ENCODE measurements around the gene STAC2. TPM values are rescaled to one million over a fixed set of nuclear protein-coding genes. Genes with fewer than 3 reads are reported as not detected.
"Not testable (repeated sequence)": the region's sequence is repeated elsewhere in the genome, so short reads cannot be mapped to it uniquely, and the experiment has no call there.

STAC2 gene
- total RNA-seq, 1 experiment from 2014 or later = 0.08 TPM

- intact Hi-C loops (cut with micrococcal nuclease; ENCODE audit: unreplicated experiment) = no loop called here
- Histone ChIP-seq H3K36me3 (ENCODE audit: control insufficient read depth, insufficient read depth, low read length) (no peaks in the 10 kb centered on the region), H3K27me3 (ENCODE audit: control insufficient read depth, insufficient read depth, low read length) (no peaks in the 10 kb centered on the region), H3K9me3 (ENCODE audit: control insufficient read depth, insufficient read depth, low read depth, low read length) (no peaks in the 10 kb centered on the region), H3K27ac (ENCODE audit: low read length) (no peak overlapping the region), H3K4me3 (ENCODE audit: low read depth in 2 of 2, low read length in 2 of 2) (no peak overlapping the region), H3K4me1 (ENCODE audit: control insufficient read depth, insufficient read depth, low read length) (no peaks in the 10 kb centered on the region; the same call in 1 of the 2 replicates)
- in situ Hi-C loops (cut with HindIII; ENCODE audit: low pct_unique_long_range_greater_than_20kb, low sequenced_read_pairs) = no loop called here
- ATAC-seq = no peak
- POLR2A ChIA-PET = no interaction called here
- CTCF ChIA-PET = interaction anchor here (0.6 kb wide), 1 partner anchor 17 kb away, joined by 5 read pairs; no protein-coding TSS in a partner anchor
- BruUV-seq (replicated peaks) = no TSS peak
- TF ChIP-seq, protein P1, sequence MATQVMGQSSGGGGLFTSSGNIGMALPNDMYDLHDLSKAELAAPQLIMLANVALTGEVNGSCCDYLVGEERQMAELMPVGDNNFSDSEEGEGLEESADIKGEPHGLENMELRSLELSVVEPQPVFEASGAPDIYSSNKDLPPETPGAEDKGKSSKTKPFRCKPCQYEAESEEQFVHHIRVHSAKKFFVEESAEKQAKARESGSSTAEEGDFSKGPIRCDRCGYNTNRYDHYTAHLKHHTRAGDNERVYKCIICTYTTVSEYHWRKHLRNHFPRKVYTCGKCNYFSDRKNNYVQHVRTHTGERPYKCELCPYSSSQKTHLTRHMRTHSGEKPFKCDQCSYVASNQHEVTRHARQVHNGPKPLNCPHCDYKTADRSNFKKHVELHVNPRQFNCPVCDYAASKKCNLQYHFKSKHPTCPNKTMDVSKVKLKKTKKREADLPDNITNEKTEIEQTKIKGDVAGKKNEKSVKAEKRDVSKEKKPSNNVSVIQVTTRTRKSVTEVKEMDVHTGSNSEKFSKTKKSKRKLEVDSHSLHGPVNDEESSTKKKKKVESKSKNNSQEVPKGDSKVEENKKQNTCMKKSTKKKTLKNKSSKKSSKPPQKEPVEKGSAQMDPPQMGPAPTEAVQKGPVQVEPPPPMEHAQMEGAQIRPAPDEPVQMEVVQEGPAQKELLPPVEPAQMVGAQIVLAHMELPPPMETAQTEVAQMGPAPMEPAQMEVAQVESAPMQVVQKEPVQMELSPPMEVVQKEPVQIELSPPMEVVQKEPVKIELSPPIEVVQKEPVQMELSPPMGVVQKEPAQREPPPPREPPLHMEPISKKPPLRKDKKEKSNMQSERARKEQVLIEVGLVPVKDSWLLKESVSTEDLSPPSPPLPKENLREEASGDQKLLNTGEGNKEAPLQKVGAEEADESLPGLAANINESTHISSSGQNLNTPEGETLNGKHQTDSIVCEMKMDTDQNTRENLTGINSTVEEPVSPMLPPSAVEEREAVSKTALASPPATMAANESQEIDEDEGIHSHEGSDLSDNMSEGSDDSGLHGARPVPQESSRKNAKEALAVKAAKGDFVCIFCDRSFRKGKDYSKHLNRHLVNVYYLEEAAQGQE (IDR thresholded peaks at IDR 0.05; ENCODE audit: insufficient read depth in 1 of 2, low read depth in 2 of 2, low read length in 1 of 2) = no peak
- TF ChIP-seq, protein P2, sequence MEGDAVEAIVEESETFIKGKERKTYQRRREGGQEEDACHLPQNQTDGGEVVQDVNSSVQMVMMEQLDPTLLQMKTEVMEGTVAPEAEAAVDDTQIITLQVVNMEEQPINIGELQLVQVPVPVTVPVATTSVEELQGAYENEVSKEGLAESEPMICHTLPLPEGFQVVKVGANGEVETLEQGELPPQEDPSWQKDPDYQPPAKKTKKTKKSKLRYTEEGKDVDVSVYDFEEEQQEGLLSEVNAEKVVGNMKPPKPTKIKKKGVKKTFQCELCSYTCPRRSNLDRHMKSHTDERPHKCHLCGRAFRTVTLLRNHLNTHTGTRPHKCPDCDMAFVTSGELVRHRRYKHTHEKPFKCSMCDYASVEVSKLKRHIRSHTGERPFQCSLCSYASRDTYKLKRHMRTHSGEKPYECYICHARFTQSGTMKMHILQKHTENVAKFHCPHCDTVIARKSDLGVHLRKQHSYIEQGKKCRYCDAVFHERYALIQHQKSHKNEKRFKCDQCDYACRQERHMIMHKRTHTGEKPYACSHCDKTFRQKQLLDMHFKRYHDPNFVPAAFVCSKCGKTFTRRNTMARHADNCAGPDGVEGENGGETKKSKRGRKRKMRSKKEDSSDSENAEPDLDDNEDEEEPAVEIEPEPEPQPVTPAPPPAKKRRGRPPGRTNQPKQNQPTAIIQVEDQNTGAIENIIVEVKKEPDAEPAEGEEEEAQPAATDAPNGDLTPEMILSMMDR (IDR thresholded peaks at IDR 0.05) = no peak
- TF ChIP-seq TCF7L2 (IDR thresholded peaks at IDR 0.05; ENCODE audit: low read depth, low read length) = 0 out of 2 replicates have a peak, but pooled peaks have one; percentile 28
- no peak for TF ChIP-seq POLR2AphosphoS5 (IDR thresholded peaks at IDR 0.05; ENCODE audit: low read depth, low read length)
- TF ChIP-seq SIN3A (IDR thresholded peaks at IDR 0.05; ENCODE audit: borderline replicate concordance, insufficient read depth, low read depth, low read length) = no peak
- no peak for DNase-seq (ENCODE audit: low read depth, low spot score)
These were observed 26.3 kb upstream of the STAC2 start for GRCh38 chr17:39251997-39252396.

DNA sequence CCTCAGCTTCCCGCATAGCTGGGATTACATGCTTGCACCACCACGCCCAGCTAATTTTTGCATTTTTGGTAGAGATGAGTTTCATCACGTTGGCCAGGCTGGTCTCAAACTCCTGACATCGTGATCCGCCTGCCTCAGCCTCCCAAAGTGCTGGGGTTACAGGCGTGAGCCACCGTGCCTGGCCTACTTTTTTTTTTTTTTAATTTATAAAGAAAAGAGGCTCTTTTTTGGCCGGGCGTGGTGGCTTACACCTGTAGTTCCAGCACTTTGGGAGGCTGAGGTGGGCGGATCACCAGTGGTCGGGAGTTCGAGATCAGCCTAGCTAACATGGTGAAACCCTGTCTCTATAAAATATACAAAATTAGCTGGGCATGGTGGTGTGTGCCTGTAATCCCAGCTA, 24.3 kb upstream of the STAC2 start:
- H3K27ac ChIP-seq (ENCODE audit: low read length); in situ Hi-C loops (cut with HindIII; ENCODE audit: low pct_unique_long_range_greater_than_20kb, low sequenced_read_pairs); CTCF ChIA-PET; H3K4me1 ChIP-seq (ENCODE audit: control insufficient read depth, insufficient read depth, low read length); H3K27me3 ChIP-seq (ENCODE audit: control insufficient read depth, insufficient read depth, low read length); POLR2A ChIA-PET; H3K4me3 ChIP-seq (ENCODE audit: low read depth in 2 of 2, low read length in 2 of 2); H3K9me3 ChIP-seq (ENCODE audit: control insufficient read depth, insufficient read depth, low read depth, low read length); ATAC-seq; intact Hi-C loops (cut with micrococcal nuclease; ENCODE audit: unreplicated experiment); DNase-seq (ENCODE audit: low read depth, low spot score); BruUV-seq (replicated peaks); H3K36me3 ChIP-seq (ENCODE audit: control insufficient read depth, insufficient read depth, low read length): not testable (repeated sequence)

- ChIA-PET CTCF (interaction anchor here (1.0 kb wide), 1 partner anchor 8 kb away, joined by 3 read pairs; no protein-coding TSS in a partner anchor), POLR2A (no interaction called here)
- Histone ChIP-seq H3K4me1 (ENCODE audit: control insufficient read depth, insufficient read depth, low read length) (no peaks in the 10 kb centered on the region; the same call in 1 of the 2 replicates), H3K9me3 (ENCODE audit: control insufficient read depth, insufficient read depth, low read depth, low read length) (no peaks in the 10 kb centered on the region), H3K27me3 (ENCODE audit: control insufficient read depth, insufficient read depth, low read length) (no peaks in the 10 kb centered on the region), H3K36me3 (ENCODE audit: control insufficient read depth, insufficient read depth, low read length) (no peaks in the 10 kb centered on the region), H3K4me3 (ENCODE audit: low read depth in 2 of 2, low read length in 2 of 2) (no peak overlapping the region), H3K27ac (ENCODE audit: low read length) (no peak overlapping the region)
- in situ Hi-C loops (cut with HindIII; ENCODE audit: low pct_unique_long_range_greater_than_20kb, low sequenced_read_pairs) = no loop called here
- intact Hi-C loops (cut with micrococcal nuclease; ENCODE audit: unreplicated experiment) = no loop called here
- no peak for DNase-seq (ENCODE audit: low read depth, low spot score)
- no TSS peak for BruUV-seq (replicated peaks)
- no peak for ATAC-seq
- TF ChIP-seq POLR2AphosphoS5 (IDR thresholded peaks at IDR 0.05; ENCODE audit: low read depth, low read length) (no peak), SIN3A (IDR thresholded peaks at IDR 0.05; ENCODE audit: borderline replicate concordance, insufficient read depth, low read depth, low read length) (no peak), TCF7L2 (IDR thresholded peaks at IDR 0.05; ENCODE audit: low read depth, low read length) (no peak)
- TF ChIP-seq, protein P2 (IDR thresholded peaks at IDR 0.05) = no peak
- TF ChIP-seq, protein P1 (IDR thresholded peaks at IDR 0.05; ENCODE audit: insufficient read depth in 1 of 2, low read depth in 2 of 2, low read length in 1 of 2) = no peak
These were observed 20.5 kb upstream of the STAC2 start for GRCh38 chr17:39246274-39246673.
